ENCODE measurements around the gene OLFML2B.

OLFML2B gene

GRCh38 chr1:161956097-161956496 lies 67.6 kb downstream of the OLFML2B start:
- FAIRE-seq (no peak), DNase-seq (ENCODE audit: insufficient read length, low spot score) (no peak)
- TF ChIP-seq, protein P1, sequence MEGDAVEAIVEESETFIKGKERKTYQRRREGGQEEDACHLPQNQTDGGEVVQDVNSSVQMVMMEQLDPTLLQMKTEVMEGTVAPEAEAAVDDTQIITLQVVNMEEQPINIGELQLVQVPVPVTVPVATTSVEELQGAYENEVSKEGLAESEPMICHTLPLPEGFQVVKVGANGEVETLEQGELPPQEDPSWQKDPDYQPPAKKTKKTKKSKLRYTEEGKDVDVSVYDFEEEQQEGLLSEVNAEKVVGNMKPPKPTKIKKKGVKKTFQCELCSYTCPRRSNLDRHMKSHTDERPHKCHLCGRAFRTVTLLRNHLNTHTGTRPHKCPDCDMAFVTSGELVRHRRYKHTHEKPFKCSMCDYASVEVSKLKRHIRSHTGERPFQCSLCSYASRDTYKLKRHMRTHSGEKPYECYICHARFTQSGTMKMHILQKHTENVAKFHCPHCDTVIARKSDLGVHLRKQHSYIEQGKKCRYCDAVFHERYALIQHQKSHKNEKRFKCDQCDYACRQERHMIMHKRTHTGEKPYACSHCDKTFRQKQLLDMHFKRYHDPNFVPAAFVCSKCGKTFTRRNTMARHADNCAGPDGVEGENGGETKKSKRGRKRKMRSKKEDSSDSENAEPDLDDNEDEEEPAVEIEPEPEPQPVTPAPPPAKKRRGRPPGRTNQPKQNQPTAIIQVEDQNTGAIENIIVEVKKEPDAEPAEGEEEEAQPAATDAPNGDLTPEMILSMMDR (IDR thresholded peaks at IDR 0.05; ENCODE audit: insufficient read depth, missing control alignments): no peak

DNA sequence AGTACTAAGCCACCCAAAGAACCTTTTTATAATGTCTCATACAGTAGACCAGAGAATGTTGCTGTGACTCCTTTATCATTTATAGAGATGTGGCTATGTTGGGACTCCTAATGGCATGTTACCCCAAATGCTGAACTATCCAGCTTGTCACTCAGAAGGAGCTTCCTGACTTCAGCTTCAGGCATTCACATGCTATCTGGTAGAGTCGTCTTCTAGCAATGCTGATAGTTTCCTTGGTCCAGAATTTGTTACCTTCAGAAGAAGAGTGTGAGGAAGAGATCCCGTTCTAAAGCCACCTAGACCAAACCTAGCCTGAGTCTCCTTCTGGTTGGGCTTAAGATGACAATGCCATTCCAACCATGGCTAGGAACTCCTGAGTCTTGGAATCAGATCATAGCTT lies 68.1 kb downstream of the OLFML2B start:
- FAIRE-seq: no peak
- TF ChIP-seq, protein P1 (IDR thresholded peaks at IDR 0.05; ENCODE audit: insufficient read depth, missing control alignments): no peak
- no peak for DNase-seq (ENCODE audit: insufficient read length, low spot score)

- FAIRE-seq (no peak), DNase-seq (ENCODE audit: insufficient read length, low spot score) (no peak)
- TF ChIP-seq, protein P1 (IDR thresholded peaks at IDR 0.05; ENCODE audit: insufficient read depth, missing control alignments): no peak
These were observed 69.2 kb downstream of the OLFML2B start for GRCh38 chr1:161954466-161954865.

- DNase-seq (ENCODE audit: insufficient read length, low spot score): no peak
- TF ChIP-seq, protein P1 (IDR thresholded peaks at IDR 0.05; ENCODE audit: insufficient read depth, missing control alignments): no peak
- FAIRE-seq: no peak
These were observed 69.6 kb downstream of the OLFML2B start for GRCh38 chr1:161954050-161954449.

DNA sequence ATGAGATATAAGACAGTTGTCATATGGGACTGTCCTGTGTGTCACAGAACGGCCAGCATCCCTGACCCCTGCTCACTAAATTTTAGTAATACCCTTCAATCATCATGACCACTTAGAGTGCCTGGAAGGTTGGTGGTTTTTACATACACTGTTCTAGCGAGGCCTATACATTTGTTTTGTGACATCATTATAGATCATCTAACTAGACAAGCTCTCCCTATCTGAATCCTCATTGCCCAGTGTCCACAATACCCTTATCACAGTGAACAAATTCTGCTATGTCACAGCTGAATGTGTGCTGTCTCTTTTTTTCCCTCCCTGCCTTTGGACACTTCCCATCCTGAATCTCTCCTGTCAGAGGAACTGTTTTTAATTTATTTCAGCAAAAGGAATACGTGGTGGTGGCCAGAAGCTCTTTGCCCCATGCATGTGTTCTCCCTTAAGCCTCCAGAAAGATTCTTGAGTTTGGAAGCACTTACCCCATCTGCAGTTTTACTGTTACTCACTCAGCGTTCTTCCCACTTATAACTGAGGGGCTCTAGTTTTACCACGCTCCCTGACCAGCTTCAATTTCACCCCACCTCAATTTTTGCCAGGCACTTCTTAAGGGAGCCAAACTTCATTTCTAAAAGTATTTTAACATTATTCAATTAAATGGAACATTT lies 70.3 kb downstream of the OLFML2B start:
- TF ChIP-seq, protein P1 (IDR thresholded peaks at IDR 0.05; ENCODE audit: insufficient read depth, missing control alignments): no peak
- no peak for DNase-seq (ENCODE audit: insufficient read length, low spot score)
- FAIRE-seq: no peak

- DNase-seq (ENCODE audit: insufficient read length, low spot score) (no peak), FAIRE-seq (peak; percentile 16)
- TF ChIP-seq, protein P1 (IDR thresholded peaks at IDR 0.05; ENCODE audit: insufficient read depth, missing control alignments): no peak
These were observed 71.0 kb downstream of the OLFML2B start for GRCh38 chr1:161952607-161953172.

- DNase-seq (ENCODE audit: insufficient read length, low spot score) (no peak), FAIRE-seq (no peak)
- TF ChIP-seq, protein P1 (IDR thresholded peaks at IDR 0.05; ENCODE audit: insufficient read depth, missing control alignments): no peak
These were observed 72.0 kb downstream of the OLFML2B start for GRCh38 chr1:161951646-161952045.
